ENCODE measurements around the gene ARHGEF26.
"Not testable (repeated sequence)": the region's sequence is repeated elsewhere in the genome, so short reads cannot be mapped to it uniquely, and the experiment has no call there.

Gene ARHGEF26

DNA sequence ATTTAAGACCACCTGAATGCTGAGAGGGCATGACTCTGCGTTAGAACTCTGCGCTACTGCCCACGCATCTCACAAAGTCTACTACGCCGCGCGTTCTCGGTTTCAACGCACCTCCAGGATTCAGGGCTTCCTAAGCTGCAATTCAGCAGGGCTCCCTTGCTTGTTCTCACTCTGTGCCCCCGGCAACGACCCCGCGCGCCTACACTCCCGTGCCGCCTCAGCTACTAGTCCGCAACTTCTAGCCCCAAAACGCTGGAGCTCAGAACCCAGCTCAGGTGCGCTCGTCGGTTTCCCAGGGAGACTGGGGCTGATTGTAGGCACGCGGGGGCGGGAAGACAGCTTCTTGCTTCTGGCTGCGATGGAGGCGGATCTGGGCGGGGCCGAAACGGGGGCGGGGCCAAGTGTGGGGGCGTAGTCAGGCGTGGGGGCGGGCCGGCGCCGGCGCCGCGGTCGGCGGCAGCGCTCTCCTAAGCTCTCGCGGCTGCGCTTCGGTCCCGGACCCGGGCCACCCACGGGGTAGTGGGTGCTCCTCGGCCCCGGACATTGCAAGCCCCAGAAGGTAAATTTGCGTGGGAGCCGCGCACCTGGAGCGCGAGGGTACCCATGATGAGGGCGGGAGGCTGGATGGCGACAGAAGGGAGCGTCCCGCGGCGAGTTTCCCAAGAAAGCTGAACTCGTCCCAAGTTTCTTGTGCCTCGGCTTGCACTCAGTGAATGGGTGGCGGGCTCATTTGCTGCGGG is at the start of gene ARHGEF26:
Gene ARHGEF26 (plus strand): TSS at position 430 of the 740 bp plus-strand sequence. CDS start 603 bp downstream, outside the sequence.
- peak within 1 kb of the TSS; percentile 89 to 95 for H3K9ac ChIP-seq (ENCODE audit: low read length in 2 of 2)
- peak within 1 kb of the TSS; percentile 92 to 94 for H3K4me3 ChIP-seq (ENCODE audit: low read length in 2 of 2)
- H3K27me3 ChIP-seq (ENCODE audit: control insufficient read depth in 1 of 2, insufficient read depth in 2 of 2, low read length in 2 of 2) = no peaks in the 10 kb centered on the region
- H3K9me3 ChIP-seq (ENCODE audit: control insufficient read depth in 2 of 2, low read length in 2 of 2) = no peaks in the 10 kb centered on the region
- no peaks in the 10 kb centered on the region for H3K4me1 ChIP-seq (ENCODE audit: control insufficient read depth, insufficient read depth, low read length)
- no peaks in the 10 kb centered on the region for H3K36me3 ChIP-seq (ENCODE audit: control insufficient read depth in 2 of 2, insufficient read depth in 2 of 2, low read length in 2 of 2)
- peak within 1 kb of the TSS; percentile 82 for H3K27ac ChIP-seq (ENCODE audit: low read length)

- Histone ChIP-seq H3K4me3 (ENCODE audit: low read length in 2 of 2) (no peak overlapping the region), H3K9ac (ENCODE audit: low read length in 2 of 2) (no peak overlapping the region), H3K27me3 (ENCODE audit: control insufficient read depth in 1 of 2, insufficient read depth in 2 of 2, low read length in 2 of 2) (no peaks in the 10 kb centered on the region), H3K36me3 (ENCODE audit: control insufficient read depth in 2 of 2, insufficient read depth in 2 of 2, low read length in 2 of 2) (no peaks in the 10 kb centered on the region), H3K9me3 (ENCODE audit: control insufficient read depth in 2 of 2, low read length in 2 of 2) (no peaks in the 10 kb centered on the region), H3K4me1 (ENCODE audit: control insufficient read depth, insufficient read depth, low read length) (peaks cover 4% of the 10 kb centered on the region), H3K27ac (ENCODE audit: low read length) (no peak overlapping the region)
These were observed 46.2 kb upstream of the ARHGEF26 start for GRCh38 chr3:154074966-154075365.

GRCh38 chr3:154078672-154079071 is 42.5 kb upstream of the ARHGEF26 start:
- Histone ChIP-seq H3K27me3 (ENCODE audit: control insufficient read depth in 1 of 2, insufficient read depth in 2 of 2, low read length in 2 of 2) (no peaks in the 10 kb centered on the region), H3K27ac (ENCODE audit: low read length) (no peak overlapping the region), H3K36me3 (ENCODE audit: control insufficient read depth in 2 of 2, insufficient read depth in 2 of 2, low read length in 2 of 2) (no peaks in the 10 kb centered on the region), H3K9ac (ENCODE audit: low read length in 2 of 2) (no peak overlapping the region), H3K4me1 (ENCODE audit: control insufficient read depth, insufficient read depth, low read length) (peaks cover 4% of the 10 kb centered on the region), H3K4me3 (ENCODE audit: low read length in 2 of 2) (no peak overlapping the region), H3K9me3 (ENCODE audit: control insufficient read depth in 2 of 2, low read length in 2 of 2) (no peaks in the 10 kb centered on the region)

GRCh38 chr3:154081305-154081704 is 39.9 kb upstream of the ARHGEF26 start:
- Histone ChIP-seq H3K27ac (ENCODE audit: low read length) (no peak overlapping the region), H3K4me1 (ENCODE audit: control insufficient read depth, insufficient read depth, low read length) (peaks cover 6% of the 10 kb centered on the region), H3K36me3 (ENCODE audit: control insufficient read depth in 2 of 2, insufficient read depth in 2 of 2, low read length in 2 of 2) (no peaks in the 10 kb centered on the region), H3K9me3 (ENCODE audit: control insufficient read depth in 2 of 2, low read length in 2 of 2) (no peaks in the 10 kb centered on the region), H3K9ac (ENCODE audit: low read length in 2 of 2) (no peak overlapping the region), H3K4me3 (ENCODE audit: low read length in 2 of 2) (no peak overlapping the region), H3K27me3 (ENCODE audit: control insufficient read depth in 1 of 2, insufficient read depth in 2 of 2, low read length in 2 of 2) (no peaks in the 10 kb centered on the region)

- Histone ChIP-seq H3K4me1 (ENCODE audit: control insufficient read depth, insufficient read depth, low read length) (peaks cover 2% of the 10 kb centered on the region), H3K4me3 (ENCODE audit: low read length in 2 of 2) (no peak overlapping the region), H3K27ac (ENCODE audit: low read length) (no peak overlapping the region), H3K27me3 (ENCODE audit: control insufficient read depth in 1 of 2, insufficient read depth in 2 of 2, low read length in 2 of 2) (no peaks in the 10 kb centered on the region), H3K9ac (ENCODE audit: low read length in 2 of 2) (no peak overlapping the region), H3K36me3 (ENCODE audit: control insufficient read depth in 2 of 2, insufficient read depth in 2 of 2, low read length in 2 of 2) (no peaks in the 10 kb centered on the region), H3K9me3 (ENCODE audit: control insufficient read depth in 2 of 2, low read length in 2 of 2) (no peaks in the 10 kb centered on the region)
These were observed 36.1 kb upstream of the ARHGEF26 start for GRCh38 chr3:154085071-154085470.

GRCh38 chr3:154085799-154086198 is 35.4 kb upstream of the ARHGEF26 start:
- Histone ChIP-seq H3K4me1 (ENCODE audit: control insufficient read depth, insufficient read depth, low read length) (peaks cover 2% of the 10 kb centered on the region), H3K9ac (ENCODE audit: low read length in 2 of 2) (no peak overlapping the region), H3K36me3 (ENCODE audit: control insufficient read depth in 2 of 2, insufficient read depth in 2 of 2, low read length in 2 of 2) (no peaks in the 10 kb centered on the region), H3K4me3 (ENCODE audit: low read length in 2 of 2) (no peak overlapping the region), H3K27me3 (ENCODE audit: control insufficient read depth in 1 of 2, insufficient read depth in 2 of 2, low read length in 2 of 2) (no peaks in the 10 kb centered on the region), H3K27ac (ENCODE audit: low read length) (no peak overlapping the region), H3K9me3 (ENCODE audit: control insufficient read depth in 2 of 2, low read length in 2 of 2) (no peaks in the 10 kb centered on the region)

GRCh38 chr3:154086286-154086685 is 34.9 kb upstream of the ARHGEF26 start:
- Histone ChIP-seq H3K9ac (ENCODE audit: low read length in 2 of 2) (no peak overlapping the region), H3K4me1 (ENCODE audit: control insufficient read depth, insufficient read depth, low read length) (peaks cover 2% of the 10 kb centered on the region), H3K9me3 (ENCODE audit: control insufficient read depth in 2 of 2, low read length in 2 of 2) (no peaks in the 10 kb centered on the region), H3K4me3 (ENCODE audit: low read length in 2 of 2) (no peak overlapping the region), H3K27ac (ENCODE audit: low read length) (no peak overlapping the region), H3K36me3 (ENCODE audit: control insufficient read depth in 2 of 2, insufficient read depth in 2 of 2, low read length in 2 of 2) (no peaks in the 10 kb centered on the region), H3K27me3 (ENCODE audit: control insufficient read depth in 1 of 2, insufficient read depth in 2 of 2, low read length in 2 of 2) (no peaks in the 10 kb centered on the region)

DNA sequence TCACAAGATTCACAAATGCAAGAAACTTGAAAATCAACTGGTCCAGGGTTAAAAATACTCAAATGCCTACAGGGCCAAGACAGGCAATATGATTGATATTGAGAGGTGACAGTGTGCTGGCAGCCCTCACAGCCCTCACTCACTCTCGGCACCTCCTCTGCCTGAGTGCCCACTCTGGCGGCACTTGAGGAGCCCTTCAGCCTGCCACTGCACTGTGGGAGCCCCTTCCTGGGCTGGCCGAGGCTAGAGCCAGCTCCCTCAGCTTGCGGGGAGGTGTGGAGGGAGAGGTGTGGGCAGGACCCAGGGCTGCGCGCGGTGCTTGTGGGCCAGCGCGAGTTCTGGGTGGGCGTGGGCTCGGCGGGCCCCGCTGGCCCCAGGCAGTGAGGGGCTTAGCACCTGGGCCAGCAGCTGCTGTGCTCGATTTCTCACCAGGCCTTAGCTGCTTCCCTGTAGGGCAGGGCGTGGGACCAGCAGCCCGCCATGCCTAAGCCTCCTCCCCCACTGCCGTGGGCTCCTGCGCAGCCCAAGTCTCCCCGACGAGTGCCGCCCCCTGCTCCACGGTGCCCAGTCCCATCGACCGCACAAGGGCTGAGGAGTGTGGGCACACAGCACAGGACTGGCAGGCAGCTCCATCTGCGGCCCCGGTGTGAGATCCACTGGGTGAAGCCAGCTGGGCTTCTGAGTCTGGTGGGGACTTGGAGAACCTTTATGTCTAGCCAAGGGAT is 33.3 kb upstream of the ARHGEF26 start:
- not testable (repeated sequence) for H3K27me3 ChIP-seq (ENCODE audit: control insufficient read depth in 1 of 2, insufficient read depth in 2 of 2, low read length in 2 of 2); H3K27ac ChIP-seq (ENCODE audit: low read length); H3K9me3 ChIP-seq (ENCODE audit: control insufficient read depth in 2 of 2, low read length in 2 of 2); H3K4me1 ChIP-seq (ENCODE audit: control insufficient read depth, insufficient read depth, low read length); H3K9ac ChIP-seq (ENCODE audit: low read length in 2 of 2); H3K36me3 ChIP-seq (ENCODE audit: control insufficient read depth in 2 of 2, insufficient read depth in 2 of 2, low read length in 2 of 2); H3K4me3 ChIP-seq (ENCODE audit: low read length in 2 of 2)

- no peaks in the 10 kb centered on the region for H3K9me3 ChIP-seq (ENCODE audit: control insufficient read depth in 2 of 2, low read length in 2 of 2)
- H3K9ac ChIP-seq (ENCODE audit: low read length in 2 of 2) = no peak overlapping the region
- H3K4me1 ChIP-seq (ENCODE audit: control insufficient read depth, insufficient read depth, low read length) = peaks cover 8% of the 10 kb centered on the region
- no peak overlapping the region for H3K4me3 ChIP-seq (ENCODE audit: low read length in 2 of 2)
- no peaks in the 10 kb centered on the region for H3K36me3 ChIP-seq (ENCODE audit: control insufficient read depth in 2 of 2, insufficient read depth in 2 of 2, low read length in 2 of 2)
- H3K27me3 ChIP-seq (ENCODE audit: control insufficient read depth in 1 of 2, insufficient read depth in 2 of 2, low read length in 2 of 2) = no peaks in the 10 kb centered on the region
- no peak overlapping the region for H3K27ac ChIP-seq (ENCODE audit: low read length)
These were observed 31.5 kb upstream of the ARHGEF26 start for GRCh38 chr3:154089421-154090420.

DNA sequence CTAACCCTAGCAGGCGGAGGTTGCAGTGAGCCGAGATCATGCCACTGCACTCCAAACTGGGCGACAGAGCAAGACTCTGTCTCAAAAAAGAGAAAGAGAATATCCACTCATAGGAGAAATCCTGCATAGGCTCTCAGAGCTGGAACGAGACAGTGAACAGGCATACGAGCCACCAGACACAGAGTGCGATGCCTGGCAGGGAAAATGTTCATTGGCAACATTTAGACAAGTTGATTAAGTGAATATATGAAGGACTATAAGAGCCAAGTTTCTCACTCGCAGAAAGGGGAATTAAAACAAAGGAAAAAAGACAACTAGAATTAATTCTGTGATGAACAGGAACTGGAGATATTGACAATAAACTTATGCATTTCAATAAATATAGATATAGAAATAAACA is 27.1 kb upstream of the ARHGEF26 start:
- H3K27ac ChIP-seq (ENCODE audit: low read length) = peak overlapping the region; percentile 46
- H3K9ac ChIP-seq (ENCODE audit: low read length in 2 of 2) = no peak overlapping the region
- H3K36me3 ChIP-seq (ENCODE audit: control insufficient read depth in 2 of 2, insufficient read depth in 2 of 2, low read length in 2 of 2) = no peaks in the 10 kb centered on the region
- peaks cover 23% of the 10 kb centered on the region for H3K4me1 ChIP-seq (ENCODE audit: control insufficient read depth, insufficient read depth, low read length)
- H3K4me3 ChIP-seq (ENCODE audit: low read length in 2 of 2) = peak overlapping the region; percentile 3 to 12
- no peaks in the 10 kb centered on the region for H3K27me3 ChIP-seq (ENCODE audit: control insufficient read depth in 1 of 2, insufficient read depth in 2 of 2, low read length in 2 of 2)
- H3K9me3 ChIP-seq (ENCODE audit: control insufficient read depth in 2 of 2, low read length in 2 of 2) = no peaks in the 10 kb centered on the region
